ENCODE results near the gene SYT8.

DNA sequence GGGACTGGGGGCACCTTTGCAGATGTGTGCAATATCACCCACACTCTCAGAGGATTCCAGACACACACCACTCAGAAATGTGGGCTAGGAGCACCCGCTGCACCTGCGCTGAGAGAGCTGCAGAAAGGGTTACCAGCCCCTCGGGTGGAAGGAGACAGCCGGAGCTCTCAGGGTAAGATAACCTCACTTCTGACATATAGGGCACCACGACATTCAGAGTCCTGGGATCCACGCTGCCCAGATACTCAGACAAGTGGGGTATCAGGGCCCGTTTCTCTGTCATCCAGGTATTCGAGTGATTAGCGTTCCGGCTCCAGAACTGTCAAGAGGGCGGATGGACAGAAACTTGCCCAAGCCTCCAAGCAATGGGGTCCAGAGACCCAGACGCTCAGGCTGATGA, 6.2 kb upstream of the SYT8 start:
- TF ChIP-seq ZNF384 (IDR thresholded peaks at IDR 0.05) (no peak), LEF1 (IDR thresholded peaks at IDR 0.05; ENCODE audit: borderline replicate concordance) (no peak), TARDBP (IDR thresholded peaks at IDR 0.05) (no peak), FOXM1 (IDR thresholded peaks at IDR 0.05; ENCODE audit: borderline replicate concordance) (no peak), SUZ12 (IDR thresholded peaks at IDR 0.05) (no peak), HDGF (IDR thresholded peaks at IDR 0.05; ENCODE audit: borderline replicate concordance) (no peak), FOXK2 (IDR thresholded peaks at IDR 0.05) (no peak), PKNOX1 (IDR thresholded peaks at IDR 0.05) (no peak), SP1 (IDR thresholded peaks at IDR 0.05) (no peak)
